GM19324 (cell line): ENCODE measurements around the gene KRT3.

Source experiments
- ATAC-seq: cut with Tn5 transposase; IDR thresholded peaks from one replicate; pipeline ENCODE4 v1.9.1; 2021; ENCODE audit warnings: mild to moderate bottlenecking, moderate library complexity; ENCODE audit not compliant: unreplicated experiment, low FRiP score

Gene KRT3

DNA sequence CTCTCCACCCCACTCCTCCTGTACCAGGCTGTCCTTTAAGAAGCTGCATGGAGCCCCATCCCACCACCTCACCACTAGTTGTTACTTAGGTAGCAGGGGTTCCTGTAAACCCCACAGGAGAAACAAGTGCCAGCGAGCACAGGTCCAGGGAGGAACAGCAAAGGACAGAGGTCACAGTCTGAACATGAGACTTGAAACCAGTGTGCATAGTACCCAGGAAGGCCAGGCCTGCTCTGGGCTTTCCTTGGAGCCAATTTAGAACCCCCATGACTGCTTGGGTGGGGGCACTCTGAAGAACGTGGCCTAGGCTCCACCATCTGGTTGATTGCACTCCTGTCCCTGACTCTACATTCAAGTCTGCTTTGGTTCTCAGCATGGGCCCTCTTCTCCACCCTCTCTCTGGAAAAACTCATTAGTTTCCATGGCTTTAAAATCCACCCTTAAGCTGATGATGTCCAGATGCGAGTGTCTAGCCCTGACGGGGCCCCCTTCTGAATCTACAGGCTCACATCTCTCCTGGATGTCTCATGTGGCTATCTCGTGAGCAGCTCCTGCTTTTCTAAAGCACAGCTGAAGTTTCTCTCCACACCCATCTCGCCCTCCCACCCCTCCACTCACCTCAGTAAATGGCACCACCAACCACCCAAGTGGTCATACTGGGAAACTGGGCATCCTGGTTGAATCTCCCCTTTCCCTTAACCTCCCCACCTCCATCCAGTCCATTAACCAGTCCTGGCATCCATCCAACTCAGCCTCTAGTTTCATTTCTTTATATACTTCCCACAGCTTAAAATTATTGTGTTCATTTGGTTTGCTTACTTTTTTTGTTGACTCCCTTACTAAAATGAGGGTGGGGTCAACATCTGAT, 8.4 kb downstream of the KRT3 start:
- no peak for ATAC-seq

DNA sequence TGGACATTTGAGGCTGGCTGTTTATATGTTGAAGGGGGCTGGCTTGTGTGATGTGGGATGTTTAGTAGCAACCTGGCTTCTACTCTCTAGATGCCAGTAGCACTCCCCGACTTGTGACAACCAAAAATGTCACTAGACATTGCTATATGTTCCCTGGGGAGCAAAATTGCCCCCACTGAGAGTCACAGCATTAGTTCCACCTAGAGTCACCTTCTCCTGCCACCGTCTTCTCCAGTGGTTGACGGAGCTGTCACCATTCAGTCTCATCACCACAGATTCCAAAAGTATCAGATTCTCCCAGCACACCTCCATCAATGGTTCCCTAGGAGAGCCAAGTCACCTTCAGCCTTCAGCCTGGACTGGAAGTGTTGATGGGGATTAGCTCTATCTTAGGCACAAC, 11.0 kb downstream of the KRT3 start:
- no peak for ATAC-seq

DNA sequence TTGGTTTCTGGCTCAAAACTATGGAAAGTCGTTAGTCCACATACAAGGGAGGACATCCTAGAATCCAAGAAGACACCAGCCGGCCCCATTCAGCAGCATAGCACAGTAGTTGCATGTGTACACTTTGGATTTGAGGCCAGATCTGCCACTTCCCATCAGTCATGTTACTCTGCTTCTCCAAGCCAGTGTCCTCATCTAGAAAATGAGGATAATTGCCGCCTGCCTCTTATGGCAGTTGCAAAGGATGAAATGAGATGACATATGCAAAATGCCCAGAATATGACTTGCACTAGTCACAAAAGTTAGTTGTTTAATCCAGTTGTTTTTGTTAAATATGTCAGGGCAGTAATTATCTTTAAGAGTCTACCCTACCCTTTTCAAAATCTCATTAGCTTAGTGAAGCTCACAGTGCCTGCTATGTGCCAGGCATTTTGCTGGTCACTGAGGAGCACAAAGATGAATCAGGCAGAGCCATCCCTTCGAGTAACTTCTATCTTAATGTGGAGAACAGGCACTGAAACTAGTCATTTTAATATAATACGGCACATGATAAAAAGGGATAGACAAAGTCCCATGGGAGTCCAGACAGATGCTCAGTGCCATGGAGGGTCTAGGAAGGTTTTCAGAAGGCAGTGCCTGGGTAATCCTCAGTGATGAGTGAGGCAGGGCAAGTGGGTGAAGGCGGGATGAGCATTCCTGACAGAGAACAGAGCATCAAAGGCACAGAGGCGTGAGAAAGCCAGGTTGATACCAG, 12.2 kb downstream of the KRT3 start:
- ATAC-seq: no peak

DNA sequence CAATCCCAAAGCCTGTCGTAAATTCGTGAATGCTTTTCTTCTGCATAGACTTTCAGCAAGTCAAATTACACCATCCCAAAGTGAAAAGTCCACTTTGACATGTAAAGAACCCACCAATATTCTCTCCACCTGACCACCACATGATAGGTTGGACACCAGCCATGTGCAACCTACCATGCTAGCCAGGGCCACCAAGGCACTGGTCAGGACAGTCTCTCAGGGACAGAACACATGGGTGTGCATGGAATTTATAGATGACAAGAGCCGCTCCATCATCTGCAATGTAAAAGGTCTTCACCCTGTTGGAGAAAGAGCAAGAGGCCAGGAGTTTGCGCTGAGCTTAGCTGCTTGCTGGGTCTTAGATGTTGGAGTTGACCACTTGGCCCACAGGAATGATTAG, 13.4 kb downstream of the KRT3 start:
- ATAC-seq: no peak

DNA sequence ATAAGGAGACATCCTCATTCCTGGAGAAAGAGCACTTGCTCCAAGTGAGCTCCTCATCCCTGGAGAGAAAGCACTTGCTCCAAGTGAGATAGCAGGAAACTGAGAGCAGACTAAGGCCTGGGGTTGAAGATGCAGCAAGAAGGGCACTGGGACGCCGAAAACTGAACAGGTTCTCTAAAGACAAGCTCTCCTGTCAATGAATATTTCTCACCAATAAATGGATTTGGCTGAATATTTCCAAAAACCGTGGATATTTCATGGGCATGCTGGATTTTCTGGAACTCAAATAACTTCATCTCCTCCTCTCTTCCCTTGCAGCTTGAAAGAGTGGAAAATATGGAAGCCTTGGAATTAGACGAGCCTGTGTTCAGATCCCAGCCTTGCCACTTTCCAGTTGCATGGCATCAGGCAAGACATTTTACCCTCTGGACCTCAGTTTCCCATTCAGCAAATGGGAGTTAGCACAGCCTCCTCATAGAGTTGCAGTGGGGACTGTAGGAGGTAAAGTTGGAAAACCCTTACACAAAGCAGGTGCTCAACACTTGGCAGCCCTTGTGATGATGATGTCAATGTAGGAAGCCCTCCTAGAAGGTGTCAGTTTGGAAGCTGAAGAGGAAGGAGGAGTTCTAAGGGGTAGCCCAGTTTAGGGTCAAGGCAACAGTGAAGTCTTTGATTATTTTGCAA, 14.4 kb downstream of the KRT3 start:
- ATAC-seq: no peak

DNA sequence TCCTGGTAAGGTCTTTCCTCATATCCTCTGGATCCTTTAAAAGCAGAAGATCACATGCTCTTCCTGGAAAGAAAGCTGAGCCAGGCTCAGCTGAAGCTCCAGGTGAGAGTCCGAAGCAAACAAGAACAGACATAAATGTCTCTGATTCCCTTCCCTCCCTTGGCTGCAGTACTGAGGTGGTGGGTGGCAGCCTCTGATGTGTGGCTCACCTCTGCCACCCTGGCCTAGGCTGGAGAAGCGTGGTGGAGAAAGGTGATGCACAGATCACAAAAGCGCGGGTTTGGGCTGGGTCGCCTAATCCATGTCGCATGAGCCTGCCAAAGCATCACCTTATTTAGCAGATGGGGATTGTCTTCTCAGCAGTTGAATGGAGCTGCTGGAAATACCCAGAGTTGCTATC, 16.0 kb downstream of the KRT3 start:
- ATAC-seq: no peak

DNA sequence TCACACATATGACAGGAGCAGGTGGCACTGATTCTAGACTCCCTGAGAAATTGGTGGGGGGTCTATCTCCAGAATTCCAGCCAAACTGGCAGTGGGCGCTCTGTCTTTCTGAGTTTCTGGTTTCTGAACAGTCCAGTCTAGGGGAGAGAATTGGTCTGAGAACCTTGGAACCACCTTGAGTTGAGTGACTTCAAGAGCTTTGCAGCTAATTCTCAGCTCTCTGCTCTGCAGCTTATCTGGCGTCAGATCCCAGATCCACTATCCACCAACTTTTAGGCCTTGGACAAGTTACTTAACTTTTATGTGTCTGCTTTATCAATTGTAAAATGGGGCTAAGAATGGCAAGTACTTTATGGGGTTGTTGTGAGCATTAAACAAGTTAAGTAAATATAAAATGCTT, 17.1 kb downstream of the KRT3 start:
- ATAC-seq: no peak

DNA sequence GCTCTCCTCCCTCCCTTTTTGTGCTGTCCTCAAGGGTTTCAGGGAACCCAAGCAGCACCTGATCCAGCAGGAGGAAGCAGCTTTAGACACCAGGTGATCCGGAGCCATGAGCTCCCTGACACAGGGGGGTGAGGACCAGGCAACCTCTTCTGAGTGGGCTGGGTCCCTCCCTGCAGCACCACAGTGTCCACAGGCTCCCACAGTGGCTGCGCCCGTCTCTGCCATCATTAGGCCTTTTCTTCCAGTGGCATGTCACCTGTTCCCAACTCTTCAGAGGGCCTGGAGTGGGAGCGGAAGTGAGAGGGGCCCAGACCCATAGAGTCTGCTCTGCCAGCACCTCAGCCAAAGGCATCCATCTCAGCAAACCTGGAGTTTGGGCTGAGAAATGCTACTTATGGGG, 18.4 kb downstream of the KRT3 start:
- ATAC-seq: no peak

DNA sequence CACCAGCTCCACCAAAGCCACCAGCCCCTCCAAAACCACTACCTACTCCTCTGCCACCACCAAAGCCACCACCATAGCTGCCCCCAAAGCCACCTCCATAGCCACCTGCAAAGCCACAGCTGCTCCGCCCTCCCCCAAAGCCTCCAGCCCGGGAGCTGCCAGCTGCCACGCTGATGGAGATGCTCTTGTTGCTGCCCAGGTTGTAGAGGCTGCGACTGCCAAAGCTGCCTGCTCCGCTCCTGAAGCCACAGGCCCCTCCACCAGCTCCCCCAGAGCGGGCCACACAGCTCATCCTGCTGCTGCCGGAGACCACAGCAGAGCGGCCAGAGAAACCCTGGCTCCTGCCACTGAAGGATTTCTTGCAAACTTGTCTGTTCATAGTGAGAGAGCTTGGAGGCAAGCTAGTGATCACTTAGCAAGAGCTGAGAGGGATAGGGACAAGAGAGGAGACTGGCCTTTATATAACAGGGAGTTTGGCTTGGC, 19.0 kb downstream of the KRT3 start, which contains the start of gene KRT76:
KRT76 (minus strand) TSS at position 433 of the 483 bp plus-strand sequence; CDS start at position 379, 54 bp downstream.
- ATAC-seq: no peak

DNA sequence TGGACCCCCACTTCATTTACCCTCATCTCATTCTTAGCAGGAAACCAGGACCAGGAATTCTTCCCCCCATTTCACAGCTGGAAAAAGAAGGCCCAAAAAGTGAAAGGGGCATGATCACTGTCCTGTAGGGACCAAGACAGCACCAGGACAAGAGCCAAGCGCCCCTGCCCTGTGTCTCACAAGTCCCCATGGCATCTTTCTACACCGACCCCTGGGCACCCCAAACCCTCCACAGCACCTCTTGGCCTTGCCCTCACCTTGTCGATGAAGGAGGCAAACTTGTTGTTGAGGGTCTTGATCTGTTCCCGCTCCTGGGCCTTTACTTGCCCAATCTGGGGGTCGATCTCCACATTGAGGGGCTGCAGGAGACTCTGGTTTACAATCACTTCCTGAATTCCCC, 19.5 kb downstream of the KRT3 start:
- ATAC-seq: no peak

DNA sequence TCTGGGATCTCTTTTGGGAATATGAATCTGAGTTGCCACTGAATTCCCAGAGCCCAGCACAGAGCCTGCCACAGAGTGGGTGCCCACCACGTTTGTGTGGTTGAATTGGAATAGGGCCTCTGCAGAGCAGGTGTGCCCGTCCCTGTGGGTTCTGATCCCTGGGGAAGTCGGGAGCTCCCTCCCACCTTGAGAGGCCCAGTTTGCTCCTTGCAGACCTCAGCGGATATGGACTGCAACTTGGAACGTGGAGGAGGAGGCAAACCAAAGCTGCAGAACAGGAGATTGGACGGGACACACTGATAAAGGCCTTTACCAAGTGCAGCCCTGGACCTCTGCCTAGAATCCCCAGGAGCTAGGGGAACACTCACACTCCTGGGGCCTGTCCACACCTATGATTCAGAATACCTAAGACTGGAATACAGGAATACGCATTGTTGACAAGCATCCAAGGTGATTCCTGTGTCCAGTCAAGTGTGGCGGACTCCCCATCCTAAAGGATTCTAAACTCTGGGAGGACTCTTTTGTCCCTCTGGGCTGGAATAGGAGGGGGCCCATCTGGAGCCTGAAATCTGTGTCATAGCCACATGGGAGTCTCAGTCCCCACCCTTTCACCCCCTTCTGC, 21.2 kb downstream of the KRT3 start:
- ATAC-seq: no peak

DNA sequence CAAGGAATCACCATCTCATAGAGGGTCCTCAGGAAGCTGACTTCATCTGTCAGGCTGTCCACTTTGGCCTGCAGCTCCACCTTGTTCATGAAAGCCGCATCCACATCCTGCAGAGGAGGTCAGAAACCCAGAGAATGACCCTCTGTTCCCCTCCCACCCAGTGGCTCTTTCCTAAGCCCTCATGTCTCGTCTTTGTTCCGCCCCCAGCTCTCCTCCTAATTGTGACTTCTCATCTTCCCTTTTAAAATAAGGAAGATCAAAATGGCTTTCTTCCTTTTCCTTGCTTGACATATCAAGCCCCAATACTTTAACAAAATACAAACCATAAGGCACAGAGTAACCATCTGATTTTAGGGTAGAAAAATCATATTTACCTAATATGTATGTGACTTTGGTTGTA, 23.1 kb downstream of the KRT3 start:
- no peak for ATAC-seq

DNA sequence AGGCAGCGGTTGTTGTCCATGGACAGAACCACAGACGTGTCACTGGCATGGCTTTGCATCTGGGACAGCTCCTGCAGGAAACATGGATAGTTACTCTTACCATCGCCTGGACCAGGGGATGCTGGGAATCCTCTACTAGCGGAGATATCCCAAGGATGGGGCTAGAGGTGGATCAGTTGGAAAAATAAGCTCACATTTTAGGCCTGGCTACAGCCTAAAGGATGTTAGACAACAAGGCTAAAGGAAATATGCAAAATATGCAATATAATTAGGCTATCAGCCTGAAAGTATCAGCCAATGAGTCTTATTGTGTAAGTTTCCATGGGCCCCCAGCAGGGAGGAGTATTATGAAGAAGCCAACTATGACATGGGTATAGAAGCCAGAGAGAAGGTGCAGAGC, 23.7 kb downstream of the KRT3 start:
- ATAC-seq: no peak

DNA sequence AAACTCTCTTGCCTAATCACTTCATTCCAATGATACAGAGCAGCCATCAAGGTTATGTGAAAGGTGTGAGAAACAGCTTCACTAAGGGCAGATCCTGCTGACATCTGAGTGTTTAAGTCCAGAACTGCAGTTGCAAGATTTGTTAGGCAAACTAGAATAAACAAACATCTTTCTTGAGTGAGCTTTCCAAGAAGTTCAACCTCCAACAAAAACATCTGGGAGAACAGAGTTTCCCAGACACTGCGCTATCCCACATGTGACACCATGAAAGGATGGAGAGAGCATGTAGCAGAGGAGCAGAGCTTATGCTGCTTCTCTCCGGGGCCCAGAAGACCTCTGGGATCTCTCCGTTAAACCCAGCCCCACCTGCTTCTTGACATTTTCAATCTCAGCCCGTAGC, 24.4 kb downstream of the KRT3 start:
- ATAC-seq: no peak

DNA sequence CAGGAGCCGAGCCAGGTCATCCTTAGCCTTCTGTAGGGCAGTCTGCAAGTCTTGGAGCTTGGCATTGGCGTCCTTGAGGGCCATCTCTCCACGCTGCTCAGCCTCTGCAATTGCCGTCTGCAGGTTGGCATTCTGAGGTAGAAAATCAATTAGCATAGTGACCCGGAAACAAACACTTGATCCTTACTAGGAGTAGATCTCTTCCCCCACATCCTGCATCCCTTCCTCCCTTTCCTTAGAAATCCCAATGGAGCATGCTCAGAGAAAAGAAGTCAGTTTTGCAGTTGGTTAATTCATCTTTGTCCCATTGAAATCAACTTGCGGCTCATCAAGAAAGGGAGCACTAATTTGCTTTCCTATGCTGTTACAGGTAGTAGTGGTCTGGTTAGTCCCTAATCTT, 24.8 kb downstream of the KRT3 start:
- no peak for ATAC-seq

DNA sequence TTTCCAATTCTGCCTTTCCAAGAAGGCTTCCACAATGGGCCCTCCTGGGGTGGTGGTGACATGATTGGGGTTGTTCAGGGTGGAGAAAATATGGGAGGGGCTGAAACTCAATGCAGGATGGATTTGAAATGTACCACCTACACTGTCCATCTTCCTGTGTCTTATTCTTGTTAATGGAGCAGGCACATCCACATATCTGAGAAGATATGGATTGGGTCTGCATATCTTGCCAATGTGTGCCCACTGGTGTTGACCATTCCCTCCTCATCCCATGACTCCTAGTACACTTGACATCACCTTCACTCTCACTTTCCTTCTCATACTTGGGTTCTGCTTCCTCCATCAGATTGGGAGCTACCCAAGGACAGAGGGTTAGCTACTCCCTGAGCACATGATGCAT, 26.0 kb downstream of the KRT3 start:
- ATAC-seq: no peak

DNA sequence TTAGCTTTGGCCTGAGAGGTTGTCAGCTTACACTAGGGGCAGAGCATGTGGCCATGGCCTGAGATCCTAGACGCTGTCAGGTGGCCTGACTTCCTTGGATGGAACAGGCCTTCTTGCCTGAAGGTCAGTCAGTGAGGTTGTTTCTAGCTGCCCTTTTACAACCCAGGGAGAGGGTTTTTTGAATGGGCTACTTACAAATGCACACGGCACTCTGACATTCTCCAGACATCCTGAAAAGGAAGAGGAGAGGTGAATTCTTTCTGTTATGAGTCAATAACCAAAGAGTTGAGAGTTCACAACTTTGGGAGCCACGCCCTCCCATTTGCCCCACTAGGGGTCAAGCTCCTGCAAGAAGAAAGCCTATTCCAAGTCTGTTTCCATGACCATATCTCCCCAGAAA, 26.6 kb downstream of the KRT3 start:
- no peak for ATAC-seq

DNA sequence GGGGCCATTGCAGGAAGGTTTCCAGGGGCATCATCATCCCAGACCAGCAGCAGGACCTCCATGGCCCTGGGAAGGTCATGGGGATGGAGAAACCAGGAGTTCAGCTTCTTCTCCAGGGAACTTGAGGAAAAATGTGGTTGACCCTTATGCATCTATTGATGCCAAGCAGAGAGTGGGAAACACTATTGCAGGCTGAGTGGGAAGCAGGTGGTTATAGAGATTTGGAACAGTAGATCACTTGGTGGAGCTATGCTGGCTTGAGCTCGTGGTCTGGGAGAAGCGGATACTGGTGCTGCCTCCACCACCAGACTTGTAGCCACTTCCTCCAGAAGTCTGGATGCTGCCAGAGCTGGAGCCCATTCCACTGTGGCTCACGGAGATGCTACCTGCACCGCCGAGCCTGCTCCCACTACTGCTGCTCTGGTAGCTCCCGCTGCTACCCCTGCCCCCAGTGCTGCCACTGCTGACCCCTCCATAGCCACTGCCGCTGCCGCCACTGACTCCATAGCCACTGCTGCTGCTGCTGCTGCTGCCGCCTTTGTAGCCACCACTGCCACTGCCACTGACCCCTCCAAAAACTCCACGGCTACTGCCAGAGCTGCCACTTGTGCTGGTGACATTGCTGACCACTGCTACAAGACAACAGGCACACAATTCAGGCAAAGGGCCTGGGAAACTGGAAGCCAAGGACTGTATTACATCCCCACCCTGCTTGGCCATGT, 27.3 kb downstream of the KRT3 start:
- no peak for ATAC-seq

DNA sequence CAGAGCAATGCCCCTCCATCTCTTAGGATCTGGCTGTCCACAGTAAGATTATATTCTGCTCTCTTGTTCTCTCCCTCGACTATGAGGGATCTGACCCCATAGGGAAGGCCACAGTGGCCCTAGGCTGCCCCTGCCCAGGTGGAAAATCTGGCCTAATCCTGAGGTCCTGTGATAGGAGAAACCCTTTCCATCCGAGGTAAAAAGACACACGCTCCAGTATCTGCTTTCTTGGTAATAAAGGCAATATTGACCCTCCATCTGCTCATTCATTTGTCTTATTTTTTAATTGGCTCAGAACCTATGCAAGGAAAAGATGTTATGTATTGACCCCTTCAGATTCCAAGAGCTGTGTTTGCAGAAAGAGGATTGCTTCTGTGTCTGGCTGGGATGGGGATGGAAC, 28.5 kb downstream of the KRT3 start:
- ATAC-seq: no peak

DNA sequence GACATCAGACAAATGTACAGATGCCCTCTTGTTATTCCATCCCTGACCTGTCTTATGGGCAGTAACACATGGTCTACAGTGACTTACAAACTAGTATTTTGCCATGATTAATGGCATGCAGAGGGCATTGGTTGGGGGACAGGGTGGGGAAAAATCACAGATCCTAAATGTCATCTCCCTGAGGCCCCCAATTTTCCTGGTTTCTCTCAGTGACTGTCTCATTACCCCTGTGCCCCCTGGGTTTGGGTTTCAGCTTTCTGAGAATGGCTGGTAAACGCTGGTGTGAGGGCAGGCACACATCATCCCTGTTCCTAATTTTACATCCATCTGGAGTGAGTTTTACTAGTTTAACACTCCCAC, 28.9 kb downstream of the KRT3 start:
- ATAC-seq: no peak
